GM21619 (cell line): Measurements from ENCODE around the gene LNPEP.
"Not testable (repeated sequence)": the region's sequence is repeated elsewhere in the genome, so short reads cannot be mapped to it uniquely, and the experiment has no call there.

ENCODE experiments used
- ATAC-seq: cut with Tn5 transposase; IDR thresholded peaks from one replicate; pipeline ENCODE4 v1.9.1; 2021; ENCODE audit not compliant: unreplicated experiment

LNPEP gene

GRCh38 chr5:97047076-97047475 is 111.2 kb downstream of the LNPEP start:
- no peak for ATAC-seq

- no peak for ATAC-seq
These were observed 113.3 kb downstream of the LNPEP start for GRCh38 chr5:97049175-97049574.

- no peak for ATAC-seq
These were observed 120.4 kb downstream of the LNPEP start for GRCh38 chr5:97056263-97056662.

- no peak for ATAC-seq
These were observed 126.2 kb downstream of the LNPEP start for GRCh38 chr5:97062046-97062445.

GRCh38 chr5:97063251-97063650 is 127.4 kb downstream of the LNPEP start:
- no peak for ATAC-seq

GRCh38 chr5:97065475-97065874 is 129.6 kb downstream of the LNPEP start:
- ATAC-seq, result no peak

- no peak for ATAC-seq
These were observed 131.5 kb downstream of the LNPEP start for GRCh38 chr5:97067296-97067850.

- ATAC-seq, result no peak
These were observed 134.4 kb downstream of the LNPEP start for GRCh38 chr5:97070234-97070633.

- no peak for ATAC-seq
These were observed 135.2 kb downstream of the LNPEP start for GRCh38 chr5:97071101-97071500.

- ATAC-seq, result no peak
These were observed 136.1 kb downstream of the LNPEP start for GRCh38 chr5:97071993-97072392.

GRCh38 chr5:97072696-97073095 is 136.8 kb downstream of the LNPEP start:
- no peak for ATAC-seq

GRCh38 chr5:97073420-97073819 is 137.5 kb downstream of the LNPEP start:
- ATAC-seq, result no peak

GRCh38 chr5:97074859-97075489 is 139.1 kb downstream of the LNPEP start:
- no peak for ATAC-seq

- ATAC-seq, result no peak
These were observed 139.8 kb downstream of the LNPEP start for GRCh38 chr5:97075649-97076048.

GRCh38 chr5:97076098-97076497 is 140.2 kb downstream of the LNPEP start:
- ATAC-seq, result no peak

- no peak for ATAC-seq
These were observed 141.4 kb downstream of the LNPEP start for GRCh38 chr5:97077246-97077645.

- ATAC-seq, result no peak
These were observed 143.3 kb downstream of the LNPEP start for GRCh38 chr5:97078958-97079743.

GRCh38 chr5:97084782-97085458 is 149.0 kb downstream of the LNPEP start:
- ATAC-seq, result not testable (repeated sequence)

GRCh38 chr5:97085459-97086181 is 149.7 kb downstream of the LNPEP start:
- ATAC-seq, result no peak
